ENCODE data around the gene SLC22A12.

DNA sequence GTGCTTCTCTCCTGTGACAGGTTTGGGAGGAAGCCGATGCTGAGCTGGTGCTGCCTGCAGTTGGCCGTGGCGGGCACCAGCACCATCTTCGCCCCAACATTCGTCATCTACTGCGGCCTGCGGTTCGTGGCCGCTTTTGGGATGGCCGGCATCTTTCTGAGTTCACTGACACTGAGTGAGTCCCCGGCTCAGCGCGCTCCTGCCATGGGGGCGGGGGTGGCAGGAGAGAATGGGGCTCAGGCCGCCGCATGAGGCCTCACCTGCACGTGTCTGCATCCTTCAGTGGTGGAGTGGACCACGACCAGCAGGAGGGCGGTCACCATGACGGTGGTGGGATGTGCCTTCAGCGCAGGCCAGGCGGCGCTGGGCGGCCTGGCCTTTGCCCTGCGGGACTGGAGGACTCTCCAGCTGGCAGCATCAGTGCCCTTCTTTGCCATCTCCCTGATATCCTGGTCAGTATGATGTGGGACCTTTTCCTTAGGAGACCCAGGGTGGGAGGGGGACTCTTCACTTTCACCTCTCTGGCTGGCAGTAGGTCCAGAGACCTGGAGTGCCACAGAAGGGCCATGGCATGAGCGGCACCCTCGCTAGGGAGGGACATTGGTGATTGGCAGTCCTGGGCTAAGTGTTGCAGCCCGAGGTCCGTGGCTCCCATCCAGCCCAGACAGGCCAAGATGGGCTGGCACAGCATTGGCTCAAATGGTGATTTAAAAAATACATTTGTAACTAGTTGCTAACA is 28.9 kb upstream of the SLC22A12 start:
- no peak for TF ChIP-seq POLR2AphosphoS5 (IDR thresholded peaks at IDR 0.05)
- TF ChIP-seq, protein P1, sequence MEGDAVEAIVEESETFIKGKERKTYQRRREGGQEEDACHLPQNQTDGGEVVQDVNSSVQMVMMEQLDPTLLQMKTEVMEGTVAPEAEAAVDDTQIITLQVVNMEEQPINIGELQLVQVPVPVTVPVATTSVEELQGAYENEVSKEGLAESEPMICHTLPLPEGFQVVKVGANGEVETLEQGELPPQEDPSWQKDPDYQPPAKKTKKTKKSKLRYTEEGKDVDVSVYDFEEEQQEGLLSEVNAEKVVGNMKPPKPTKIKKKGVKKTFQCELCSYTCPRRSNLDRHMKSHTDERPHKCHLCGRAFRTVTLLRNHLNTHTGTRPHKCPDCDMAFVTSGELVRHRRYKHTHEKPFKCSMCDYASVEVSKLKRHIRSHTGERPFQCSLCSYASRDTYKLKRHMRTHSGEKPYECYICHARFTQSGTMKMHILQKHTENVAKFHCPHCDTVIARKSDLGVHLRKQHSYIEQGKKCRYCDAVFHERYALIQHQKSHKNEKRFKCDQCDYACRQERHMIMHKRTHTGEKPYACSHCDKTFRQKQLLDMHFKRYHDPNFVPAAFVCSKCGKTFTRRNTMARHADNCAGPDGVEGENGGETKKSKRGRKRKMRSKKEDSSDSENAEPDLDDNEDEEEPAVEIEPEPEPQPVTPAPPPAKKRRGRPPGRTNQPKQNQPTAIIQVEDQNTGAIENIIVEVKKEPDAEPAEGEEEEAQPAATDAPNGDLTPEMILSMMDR (IDR thresholded peaks at IDR 0.05; ENCODE audit: poor library complexity, severe bottlenecking): no peak
